DND-41 (cell line): ENCODE results near the gene IFRD1.

Experiments used
- CTCF ChIP-seq: IDR thresholded peaks from 2 replicates; pipeline ENCODE4 v1.5.1; 2012; ENCODE audit warnings: borderline replicate concordance, low read length, moderate library complexity, mild to moderate bottlenecking; ENCODE audit not compliant: poor library complexity, severe bottlenecking; ENCODE audit errors: extremely low read depth
- EZH2 ChIP-seq: IDR thresholded peaks from 3 replicates; pipeline ENCODE4 v1.6.1; 2012; ENCODE audit warnings: borderline replicate concordance, low read depth, mild to moderate bottlenecking, moderate library complexity, low read length, inconsistent platforms; ENCODE audit not compliant: severe bottlenecking

DNA sequence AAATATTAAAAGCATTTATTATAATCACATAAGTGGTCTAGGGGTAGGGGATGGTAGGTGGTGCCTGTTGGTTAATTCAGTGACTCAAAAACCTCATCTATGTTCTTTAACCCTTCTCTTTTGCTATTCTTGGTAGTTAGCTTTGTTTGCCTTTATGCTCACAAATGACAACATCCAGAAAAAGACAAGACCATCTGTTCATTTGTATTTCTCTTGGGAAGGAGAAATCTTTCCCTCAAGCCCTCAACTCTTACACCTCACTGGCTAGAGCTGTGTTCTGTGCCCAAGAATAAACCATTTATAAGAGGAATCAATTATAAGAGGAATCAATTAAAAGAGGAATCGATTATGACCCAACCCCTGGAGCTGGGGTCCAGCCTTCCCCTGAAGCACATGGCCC lies 10.8 kb upstream of the IFRD1 start:
- TF ChIP-seq CTCF (no peak), EZH2 (no peak)
